ENCODE results near the gene PNLDC1.

- TF ChIP-seq CTCF (IDR thresholded peaks at IDR 0.05) = no peak
- no peak for TF ChIP-seq POLR2A (IDR thresholded peaks at IDR 0.05)
Measured at GRCh38 chr6:159815410-159815809, 15.3 kb downstream of the PNLDC1 start.

Data from heart left ventricle (tissue), 13 donors.